NCI-H2107 treated with DMSO at 0.1 percent for 48 hours (cell line): Measurements from ENCODE around the gene LAMB1.

Experiments
- DNase-seq: peaks from one replicate; lab custom pipeline; 2025; ENCODE audit not compliant: unreplicated experiment; lab: John Stamatoyannopoulos, UW

The LAMB1 gene

GRCh38 chr7:107999779-108000560 is 3.0 kb downstream of the LAMB1 start:
- no peak for DNase-seq

- DNase-seq: no peak
These were observed 4.1 kb downstream of the LAMB1 start for GRCh38 chr7:107998660-107999480.

- DNase-seq: no peak
These were observed 4.8 kb downstream of the LAMB1 start for GRCh38 chr7:107998150-107998549.

- no peak for DNase-seq
These were observed 6.7 kb downstream of the LAMB1 start for GRCh38 chr7:107996072-107996882.

- no peak for DNase-seq
These were observed 7.5 kb downstream of the LAMB1 start for GRCh38 chr7:107995184-107996071.

- DNase-seq: no peak
These were observed 8.4 kb downstream of the LAMB1 start for GRCh38 chr7:107994421-107995030.

GRCh38 chr7:107993891-107994291 is 9.1 kb downstream of the LAMB1 start:
- DNase-seq: no peak

GRCh38 chr7:107989618-107990373 is 13.2 kb downstream of the LAMB1 start:
- no peak for DNase-seq

GRCh38 chr7:107982918-107983389 is 20.0 kb downstream of the LAMB1 start:
- DNase-seq: no peak

- peak; percentile 39 for DNase-seq
These were observed 20.7 kb downstream of the LAMB1 start for GRCh38 chr7:107982042-107982840.

- DNase-seq: no peak
These were observed 21.5 kb downstream of the LAMB1 start for GRCh38 chr7:107981466-107981865.

GRCh38 chr7:107980671-107981190 is 22.2 kb downstream of the LAMB1 start:
- no peak for DNase-seq

- no peak for DNase-seq
These were observed 22.8 kb downstream of the LAMB1 start for GRCh38 chr7:107980171-107980570.

- DNase-seq: no peak
These were observed 24.0 kb downstream of the LAMB1 start for GRCh38 chr7:107978815-107979408.

GRCh38 chr7:107977048-107977447 is 25.9 kb downstream of the LAMB1 start:
- no peak for DNase-seq

GRCh38 chr7:107976620-107977019 is 26.3 kb downstream of the LAMB1 start:
- DNase-seq: no peak

GRCh38 chr7:107975394-107976013 is 27.5 kb downstream of the LAMB1 start:
- no peak for DNase-seq
